K562 (cell line): ENCODE data around the gene PLG.

ENCODE experiments used
- CBX8 ChIP-seq: fragments of 200-600 bp; sonication (generic); IDR thresholded peaks from 2 replicates; pipeline ENCODE4 v1.6.1; 2012; ENCODE audit warnings: borderline replicate concordance, mixed run types, low read depth, mild to moderate bottlenecking, moderate library complexity, mixed read lengths, low read length, control low read depth, inconsistent platforms; ENCODE audit not compliant: poor library complexity, severe bottlenecking; ENCODE audit errors: extremely low read depth
- CREM ChIP-seq: IDR thresholded peaks from 2 replicates; pipeline ENCODE4 v1.6.1; 2014; ENCODE audit warnings: antibody characterized with exemption, low read depth
- NFIC ChIP-seq: fragments of 450-650 bp; IDR thresholded peaks from 2 replicates; pipeline ENCODE4 v1.6.1; 2017; ENCODE audit warnings: mild to moderate bottlenecking, inconsistent platforms
- POLR2A ChIP-seq: fragments of 450-650 bp; conservative IDR thresholded peaks from 2 replicates; pipeline ENCODE4 v1.6.1; 2016
- TF ChIP-seq, protein P1 (sequence below): sonication (generic); formaldehyde crosslinking; IDR thresholded peaks from 2 replicates; pipeline ENCODE4 v1.8.0; 2023; ENCODE audit warnings: mild to moderate bottlenecking, missing genetic modification reagents
- TF ChIP-seq, protein P2 (sequence below), 3 experiments: IDR thresholded peaks in 2 of 3; conservative IDR thresholded peaks in 1 of 3; 2 replicates each; pipeline ENCODE4 v1.5.1; 2011 to 2012; ENCODE audit warnings: low read length in 3 of 3, mild to moderate bottlenecking in 3 of 3, control low read depth in 2 of 3, improper control_type of control experiment in 1 of 3, inconsistent platforms in 1 of 3, low read depth in 1 of 3, mixed read lengths in 1 of 3, moderate library complexity in 1 of 3; ENCODE audit not compliant: insufficient read depth in 2 of 3
- TF ChIP-seq, protein P3 (sequence below): fragments of 250-450 bp; sonication (Bioruptor Pico); IDR thresholded peaks from 2 replicates; pipeline ENCODE4 v1.4.0; 2020; ENCODE audit warnings: mild to moderate bottlenecking, moderate library complexity
- TF ChIP-seq, protein P4 (sequence below): sonication (generic); formaldehyde crosslinking; IDR thresholded peaks from 2 replicates; pipeline ENCODE4 v1.8.1; 2023; ENCODE audit warnings: missing genetic modification reagents, mild to moderate bottlenecking, borderline replicate concordance

DNA sequence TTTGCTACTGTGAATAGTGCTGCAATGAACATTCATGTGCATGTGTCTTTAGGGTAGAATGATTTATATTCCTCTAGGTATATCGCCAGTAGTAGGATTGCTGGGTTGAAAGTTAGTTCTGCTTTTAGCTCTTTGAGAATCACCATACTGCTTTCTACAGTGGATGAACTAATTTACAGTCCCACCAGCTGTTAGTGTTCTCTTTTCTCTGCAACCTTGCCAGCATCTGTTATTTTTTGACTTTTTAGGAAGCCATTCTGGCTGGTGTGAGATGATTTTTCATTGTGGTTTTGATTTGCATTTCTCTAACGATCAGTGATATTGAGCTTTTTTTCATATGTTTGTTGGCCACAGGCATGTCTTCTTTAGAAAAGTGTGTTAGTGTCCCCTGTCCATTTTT is 40.0 kb downstream of the PLG start:
- no peak for TF ChIP-seq CBX8
- no peak for TF ChIP-seq CREM
- no peak for TF ChIP-seq NFIC
- TF ChIP-seq, protein P1, sequence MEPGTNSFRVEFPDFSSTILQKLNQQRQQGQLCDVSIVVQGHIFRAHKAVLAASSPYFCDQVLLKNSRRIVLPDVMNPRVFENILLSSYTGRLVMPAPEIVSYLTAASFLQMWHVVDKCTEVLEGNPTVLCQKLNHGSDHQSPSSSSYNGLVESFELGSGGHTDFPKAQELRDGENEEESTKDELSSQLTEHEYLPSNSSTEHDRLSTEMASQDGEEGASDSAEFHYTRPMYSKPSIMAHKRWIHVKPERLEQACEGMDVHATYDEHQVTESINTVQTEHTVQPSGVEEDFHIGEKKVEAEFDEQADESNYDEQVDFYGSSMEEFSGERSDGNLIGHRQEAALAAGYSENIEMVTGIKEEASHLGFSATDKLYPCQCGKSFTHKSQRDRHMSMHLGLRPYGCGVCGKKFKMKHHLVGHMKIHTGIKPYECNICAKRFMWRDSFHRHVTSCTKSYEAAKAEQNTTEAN (CRISPR knock-in tag) = no peak
- TF ChIP-seq, protein P2, sequence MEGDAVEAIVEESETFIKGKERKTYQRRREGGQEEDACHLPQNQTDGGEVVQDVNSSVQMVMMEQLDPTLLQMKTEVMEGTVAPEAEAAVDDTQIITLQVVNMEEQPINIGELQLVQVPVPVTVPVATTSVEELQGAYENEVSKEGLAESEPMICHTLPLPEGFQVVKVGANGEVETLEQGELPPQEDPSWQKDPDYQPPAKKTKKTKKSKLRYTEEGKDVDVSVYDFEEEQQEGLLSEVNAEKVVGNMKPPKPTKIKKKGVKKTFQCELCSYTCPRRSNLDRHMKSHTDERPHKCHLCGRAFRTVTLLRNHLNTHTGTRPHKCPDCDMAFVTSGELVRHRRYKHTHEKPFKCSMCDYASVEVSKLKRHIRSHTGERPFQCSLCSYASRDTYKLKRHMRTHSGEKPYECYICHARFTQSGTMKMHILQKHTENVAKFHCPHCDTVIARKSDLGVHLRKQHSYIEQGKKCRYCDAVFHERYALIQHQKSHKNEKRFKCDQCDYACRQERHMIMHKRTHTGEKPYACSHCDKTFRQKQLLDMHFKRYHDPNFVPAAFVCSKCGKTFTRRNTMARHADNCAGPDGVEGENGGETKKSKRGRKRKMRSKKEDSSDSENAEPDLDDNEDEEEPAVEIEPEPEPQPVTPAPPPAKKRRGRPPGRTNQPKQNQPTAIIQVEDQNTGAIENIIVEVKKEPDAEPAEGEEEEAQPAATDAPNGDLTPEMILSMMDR (IDR thresholded peaks at IDR 0.05 in 2 of 3, conservative IDR thresholded peaks at IDR 0.05 in 1 of 3; ENCODE audit: insufficient read depth in 2 of 3, low read depth in 1 of 3, low read length in 3 of 3) = no peak
- TF ChIP-seq, protein P3, sequence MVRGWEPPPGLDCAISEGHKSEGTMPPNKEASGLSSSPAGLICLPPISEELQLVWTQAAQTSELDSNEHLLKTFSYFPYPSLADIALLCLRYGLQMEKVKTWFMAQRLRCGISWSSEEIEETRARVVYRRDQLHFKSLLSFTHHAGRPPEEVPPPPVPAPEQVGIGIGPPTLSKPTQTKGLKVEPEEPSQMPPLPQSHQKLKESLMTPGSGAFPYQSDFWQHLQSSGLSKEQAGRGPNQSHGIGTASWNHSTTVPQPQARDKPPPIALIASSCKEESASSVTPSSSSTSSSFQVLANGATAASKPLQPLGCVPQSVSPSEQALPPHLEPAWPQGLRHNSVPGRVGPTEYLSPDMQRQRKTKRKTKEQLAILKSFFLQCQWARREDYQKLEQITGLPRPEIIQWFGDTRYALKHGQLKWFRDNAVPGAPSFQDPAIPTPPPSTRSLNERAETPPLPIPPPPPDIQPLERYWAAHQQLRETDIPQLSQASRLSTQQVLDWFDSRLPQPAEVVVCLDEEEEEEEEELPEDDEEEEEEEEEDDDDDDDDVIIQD (CRISPR knock-in tag) = no peak
- TF ChIP-seq, protein P4, sequence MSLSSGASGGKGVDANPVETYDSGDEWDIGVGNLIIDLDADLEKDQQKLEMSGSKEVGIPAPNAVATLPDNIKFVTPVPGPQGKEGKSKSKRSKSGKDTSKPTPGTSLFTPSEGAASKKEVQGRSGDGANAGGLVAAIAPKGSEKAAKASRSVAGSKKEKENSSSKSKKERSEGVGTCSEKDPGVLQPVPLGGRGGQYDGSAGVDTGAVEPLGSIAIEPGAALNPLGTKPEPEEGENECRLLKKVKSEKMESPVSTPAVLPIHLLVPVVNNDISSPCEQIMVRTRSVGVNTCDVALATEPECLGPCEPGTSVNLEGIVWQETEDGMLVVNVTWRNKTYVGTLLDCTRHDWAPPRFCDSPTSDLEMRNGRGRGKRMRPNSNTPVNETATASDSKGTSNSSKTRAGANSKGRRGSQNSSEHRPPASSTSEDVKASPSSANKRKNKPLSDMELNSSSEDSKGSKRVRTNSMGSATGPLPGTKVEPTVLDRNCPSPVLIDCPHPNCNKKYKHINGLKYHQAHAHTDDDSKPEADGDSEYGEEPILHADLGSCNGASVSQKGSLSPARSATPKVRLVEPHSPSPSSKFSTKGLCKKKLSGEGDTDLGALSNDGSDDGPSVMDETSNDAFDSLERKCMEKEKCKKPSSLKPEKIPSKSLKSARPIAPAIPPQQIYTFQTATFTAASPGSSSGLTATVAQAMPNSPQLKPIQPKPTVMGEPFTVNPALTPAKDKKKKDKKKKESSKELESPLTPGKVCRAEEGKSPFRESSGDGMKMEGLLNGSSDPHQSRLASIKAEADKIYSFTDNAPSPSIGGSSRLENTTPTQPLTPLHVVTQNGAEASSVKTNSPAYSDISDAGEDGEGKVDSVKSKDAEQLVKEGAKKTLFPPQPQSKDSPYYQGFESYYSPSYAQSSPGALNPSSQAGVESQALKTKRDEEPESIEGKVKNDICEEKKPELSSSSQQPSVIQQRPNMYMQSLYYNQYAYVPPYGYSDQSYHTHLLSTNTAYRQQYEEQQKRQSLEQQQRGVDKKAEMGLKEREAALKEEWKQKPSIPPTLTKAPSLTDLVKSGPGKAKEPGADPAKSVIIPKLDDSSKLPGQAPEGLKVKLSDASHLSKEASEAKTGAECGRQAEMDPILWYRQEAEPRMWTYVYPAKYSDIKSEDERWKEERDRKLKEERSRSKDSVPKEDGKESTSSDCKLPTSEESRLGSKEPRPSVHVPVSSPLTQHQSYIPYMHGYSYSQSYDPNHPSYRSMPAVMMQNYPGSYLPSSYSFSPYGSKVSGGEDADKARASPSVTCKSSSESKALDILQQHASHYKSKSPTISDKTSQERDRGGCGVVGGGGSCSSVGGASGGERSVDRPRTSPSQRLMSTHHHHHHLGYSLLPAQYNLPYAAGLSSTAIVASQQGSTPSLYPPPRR (CRISPR knock-in tag) = no peak
- TF ChIP-seq POLR2A = no peak
